NOMO-1 treated with dmso at 0.1 percent for 144 hours (cell line): ENCODE results near the gene EFNB3.

Experiments
- DNase-seq: peaks from one replicate; lab custom pipeline; 2025; ENCODE audit not compliant: unreplicated experiment; lab: John Stamatoyannopoulos, UW

The EFNB3 gene, protein sequence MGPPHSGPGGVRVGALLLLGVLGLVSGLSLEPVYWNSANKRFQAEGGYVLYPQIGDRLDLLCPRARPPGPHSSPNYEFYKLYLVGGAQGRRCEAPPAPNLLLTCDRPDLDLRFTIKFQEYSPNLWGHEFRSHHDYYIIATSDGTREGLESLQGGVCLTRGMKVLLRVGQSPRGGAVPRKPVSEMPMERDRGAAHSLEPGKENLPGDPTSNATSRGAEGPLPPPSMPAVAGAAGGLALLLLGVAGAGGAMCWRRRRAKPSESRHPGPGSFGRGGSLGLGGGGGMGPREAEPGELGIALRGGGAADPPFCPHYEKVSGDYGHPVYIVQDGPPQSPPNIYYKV

DNA sequence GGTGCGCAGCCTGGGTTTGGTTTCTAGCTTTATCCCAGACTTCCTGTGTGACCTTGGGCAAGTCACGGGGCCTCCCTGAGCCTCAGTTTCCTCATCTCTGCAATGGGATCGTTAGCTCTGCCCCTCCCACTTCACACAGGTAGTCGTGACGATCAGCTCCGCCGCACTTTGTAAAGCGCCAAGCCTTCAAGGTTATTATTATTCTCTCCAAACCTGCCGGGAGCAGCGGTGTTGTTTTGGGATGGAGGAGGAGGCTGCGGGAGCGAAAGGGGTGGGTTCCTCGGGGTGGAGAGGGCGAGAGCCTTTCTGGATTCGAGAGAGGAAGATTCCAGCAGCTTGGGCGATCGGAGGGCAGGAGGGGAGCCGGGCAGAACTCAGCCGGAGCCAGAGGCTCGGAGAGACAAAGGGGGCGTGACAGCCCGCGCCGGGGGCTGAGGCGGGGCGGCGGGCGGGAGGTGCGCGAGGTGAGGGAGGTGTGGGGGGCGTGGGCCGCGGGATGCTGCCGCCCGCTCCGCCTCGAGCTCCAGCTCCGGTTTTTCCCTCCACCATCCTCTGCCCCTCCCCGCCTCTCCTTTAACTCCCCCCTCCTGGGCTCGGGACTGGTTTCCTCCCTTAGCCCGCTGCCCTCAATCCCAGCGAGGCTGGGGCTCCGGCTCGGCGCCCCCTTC is at the start of gene EFNB3:
TSS of gene EFNB3 (plus strand) at position 602 of the 668 bp plus-strand sequence. CDS start 397 bp downstream, outside the sequence.
- DNase-seq: no peak

DNA sequence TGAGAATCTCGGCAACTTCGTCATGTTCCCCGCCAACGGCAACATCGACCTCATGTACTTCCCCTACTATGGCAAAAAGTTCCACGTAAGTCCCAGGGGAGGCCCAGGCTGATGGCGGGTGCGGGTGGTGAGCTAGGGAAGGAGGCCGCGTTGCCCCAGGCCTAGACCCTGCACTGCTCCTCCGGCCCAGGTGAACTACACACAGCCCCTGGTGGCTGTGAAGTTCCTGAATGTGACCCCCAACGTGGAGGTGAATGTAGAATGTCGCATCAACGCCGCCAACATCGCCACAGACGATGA is 49.5 kb upstream of the EFNB3 start:
- DNase-seq: no peak

DNA sequence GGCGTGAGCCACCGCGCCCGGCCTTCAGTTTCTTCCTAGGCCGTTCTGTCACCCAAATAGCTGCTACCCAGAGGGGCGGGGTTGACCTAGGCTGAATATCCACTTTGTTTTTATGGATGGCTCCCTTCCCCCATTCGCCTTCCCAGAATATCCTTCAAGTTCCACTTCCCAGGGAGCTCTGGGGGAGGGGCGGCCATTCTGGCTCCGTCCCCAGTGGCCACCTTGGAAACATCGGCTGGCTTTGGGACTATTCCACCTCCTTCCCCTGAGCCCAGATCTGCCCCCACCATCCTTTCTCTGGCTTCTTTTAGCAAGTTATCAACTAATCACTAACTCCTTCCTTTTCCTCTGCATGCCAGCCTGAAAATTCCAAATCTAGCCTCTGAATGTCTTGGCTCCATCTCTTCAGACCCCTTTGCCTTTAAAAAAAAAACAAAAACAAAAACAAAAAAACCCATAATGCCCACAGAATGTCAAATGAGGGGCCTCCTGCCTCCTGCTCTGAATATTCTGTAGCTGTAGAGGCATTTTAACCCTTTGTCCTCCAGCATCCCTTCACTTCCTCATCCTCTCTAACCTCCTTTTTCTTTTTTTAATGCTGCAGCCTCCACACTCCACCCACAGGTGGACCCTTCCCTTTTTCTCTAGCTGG is 47.9 kb upstream of the EFNB3 start:
- no peak for DNase-seq

DNA sequence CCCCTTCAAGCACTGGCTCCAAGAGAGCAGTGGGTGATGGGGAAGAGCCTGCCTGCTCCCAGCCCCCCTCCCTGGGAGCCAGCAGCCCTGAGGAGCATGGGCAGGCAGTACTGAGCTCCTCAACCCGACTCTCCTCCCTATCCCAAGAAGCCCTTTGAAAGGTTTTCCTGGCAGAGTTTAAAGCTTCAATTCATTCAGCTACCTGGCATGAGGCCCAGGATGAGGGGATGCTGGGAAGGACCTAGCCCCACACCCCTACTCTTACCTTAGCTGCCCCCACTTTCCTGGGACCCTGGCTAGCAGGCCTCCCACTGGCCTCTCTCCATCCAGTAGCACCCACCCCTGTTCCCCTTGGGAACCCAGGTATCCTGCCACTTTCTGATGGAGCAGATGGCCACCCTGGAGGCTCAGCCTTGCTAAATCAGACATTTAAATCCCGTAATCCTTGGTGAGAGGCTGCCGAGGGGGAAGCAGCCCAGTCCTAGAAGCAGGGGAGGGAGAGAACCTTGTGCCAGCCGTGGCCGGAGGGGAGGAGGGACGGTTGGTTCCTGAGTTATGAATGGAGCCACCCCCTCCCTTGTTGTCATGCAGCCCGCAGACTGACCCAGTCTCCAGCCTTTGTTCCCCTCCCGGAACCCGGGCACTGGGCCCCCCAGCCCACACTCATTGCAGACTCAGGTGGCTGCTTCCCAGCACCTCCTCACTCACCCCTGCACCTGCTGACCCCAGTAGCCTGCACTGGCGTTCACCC is 37.2 kb upstream of the EFNB3 start:
- DNase-seq: no peak

DNA sequence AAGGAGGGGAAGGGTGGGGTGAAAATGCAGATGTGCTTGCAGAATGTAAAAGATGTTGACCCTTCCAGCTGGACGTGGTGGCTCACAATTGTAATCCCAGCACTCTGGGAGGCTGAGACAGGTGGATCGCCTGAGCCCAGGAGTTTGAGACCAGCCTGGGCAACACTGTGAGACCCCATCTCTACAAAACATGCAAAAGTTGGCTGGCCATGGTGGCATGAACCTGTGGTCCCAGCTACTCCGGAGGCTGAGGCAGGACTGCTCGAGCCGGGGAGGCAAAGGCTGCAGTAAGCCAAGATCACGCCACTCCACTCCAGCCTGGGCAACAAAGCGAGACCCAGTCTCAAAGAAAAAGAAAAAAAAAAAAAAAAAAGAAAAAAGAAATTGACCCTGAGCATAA is 36.5 kb upstream of the EFNB3 start:
- DNase-seq: no peak

DNA sequence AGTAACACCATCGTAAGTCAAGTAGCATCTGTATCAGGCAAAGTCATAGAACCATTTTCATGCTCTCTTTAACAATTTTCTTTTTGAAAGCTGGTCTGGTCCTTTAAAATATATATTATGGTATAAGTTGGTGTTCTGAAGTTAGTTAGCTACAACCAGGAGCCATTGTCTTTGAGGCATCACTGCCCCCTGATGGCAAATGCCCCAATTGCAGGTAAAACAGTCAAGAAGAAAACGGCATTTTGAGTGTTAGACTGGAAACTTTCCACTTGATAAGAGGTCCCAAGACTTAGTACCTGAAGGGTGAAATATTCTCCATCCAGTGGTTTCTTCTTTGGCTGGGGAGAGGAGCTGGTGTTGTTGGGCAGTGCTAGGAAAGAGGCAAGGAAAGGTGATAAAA is 31.8 kb upstream of the EFNB3 start:
- DNase-seq: no peak

DNA sequence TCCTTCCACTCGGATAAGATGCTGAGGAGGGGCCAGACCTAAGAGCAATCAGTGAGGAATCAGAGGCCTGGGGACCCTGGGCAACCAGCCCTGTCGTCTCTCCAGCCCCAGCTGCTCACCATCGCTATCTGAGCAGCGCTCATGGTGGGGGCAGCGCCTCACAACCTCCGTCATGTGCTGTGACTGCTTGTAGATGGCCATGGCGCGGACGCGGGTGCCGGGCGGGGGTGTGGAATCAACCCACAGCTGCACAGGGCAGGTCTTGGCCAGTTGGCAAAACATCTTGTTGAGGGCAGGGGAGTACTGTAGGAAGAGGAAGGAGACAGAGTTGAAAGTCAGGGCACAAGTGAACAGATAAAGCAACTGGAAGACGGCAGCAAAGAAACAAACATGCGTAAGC is 30.1 kb upstream of the EFNB3 start:
- DNase-seq: no peak

DNA sequence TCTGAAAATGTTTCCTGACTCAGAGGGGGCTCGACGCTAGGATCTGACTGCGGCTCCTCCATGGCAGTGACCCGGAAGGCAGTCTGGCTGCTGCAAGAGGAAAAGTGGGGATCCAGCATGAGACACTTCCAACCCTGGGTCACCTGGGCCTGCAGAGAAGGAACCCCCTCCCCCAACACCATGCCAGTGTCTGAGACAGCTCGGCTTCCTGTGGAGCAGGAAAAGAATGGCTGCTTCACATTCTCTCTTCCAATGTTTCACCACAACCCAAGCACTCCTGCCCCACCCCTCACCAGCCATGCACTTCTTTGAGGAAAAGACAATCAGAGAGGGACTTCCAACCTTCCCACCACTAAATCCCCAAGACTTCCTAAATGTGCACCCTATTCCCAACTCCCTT is 28.5 kb upstream of the EFNB3 start:
- no peak for DNase-seq

DNA sequence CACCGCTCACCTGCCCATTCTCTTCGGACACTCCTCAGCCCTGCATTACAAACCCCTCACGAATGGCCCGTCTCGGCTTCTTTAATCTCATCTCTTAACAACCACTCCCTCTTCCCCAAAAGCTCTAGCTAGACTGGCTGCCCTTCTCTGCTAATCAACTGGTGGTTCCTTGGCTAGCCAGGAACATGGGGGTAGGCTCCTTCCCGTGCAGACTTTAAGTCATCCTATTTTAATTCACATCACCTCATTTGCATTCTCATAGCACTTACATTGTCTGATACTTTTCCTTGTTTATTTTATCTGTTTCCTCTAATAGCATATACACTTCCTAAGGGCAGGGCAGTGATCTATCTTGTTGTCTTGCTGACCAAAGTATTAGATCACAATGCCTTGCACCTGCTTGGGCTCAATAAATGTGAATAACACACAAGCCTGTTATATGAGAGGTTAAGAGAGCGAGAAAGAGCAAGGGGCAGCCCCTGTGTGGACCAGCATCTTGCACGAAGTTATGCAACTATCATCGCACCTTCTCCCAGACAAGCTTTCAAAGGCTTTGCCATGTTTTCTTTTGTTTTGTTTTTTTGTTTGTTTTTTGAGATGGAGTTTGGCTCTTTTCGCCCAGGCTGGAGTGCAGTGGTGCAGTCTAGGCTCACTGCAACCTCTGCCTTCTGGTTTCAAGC is 27.5 kb upstream of the EFNB3 start:
- no peak for DNase-seq

DNA sequence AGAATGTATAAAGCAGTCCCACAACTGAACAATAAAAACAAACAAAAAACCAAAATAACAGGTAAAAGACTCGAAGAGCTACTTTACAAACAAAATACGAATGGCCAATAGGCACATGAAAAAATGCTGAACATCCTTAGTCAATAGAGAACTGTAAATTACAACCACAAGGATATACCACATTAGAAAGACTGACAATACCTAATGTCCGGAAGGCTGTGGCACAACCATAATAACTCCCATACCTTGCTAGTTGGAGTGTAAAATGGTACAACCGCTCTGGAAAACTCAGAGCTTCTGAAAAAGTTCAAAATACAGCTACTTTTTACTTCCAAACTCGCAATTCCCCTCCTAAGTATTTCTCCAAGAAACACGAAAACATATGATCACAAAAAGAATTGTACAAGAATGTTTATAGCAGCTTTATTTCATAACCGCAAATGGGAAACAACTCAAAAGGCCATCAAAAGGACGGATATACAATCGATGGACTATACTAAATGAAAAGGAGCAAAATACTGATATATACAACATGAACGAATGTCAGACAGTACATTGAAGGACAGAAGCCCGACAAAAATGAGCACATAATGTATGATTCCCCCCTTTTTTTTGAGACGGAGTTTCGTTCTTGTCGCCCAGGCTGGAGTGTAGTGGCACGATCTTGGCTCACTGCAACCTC is 20.0 kb upstream of the EFNB3 start:
- no peak for DNase-seq

DNA sequence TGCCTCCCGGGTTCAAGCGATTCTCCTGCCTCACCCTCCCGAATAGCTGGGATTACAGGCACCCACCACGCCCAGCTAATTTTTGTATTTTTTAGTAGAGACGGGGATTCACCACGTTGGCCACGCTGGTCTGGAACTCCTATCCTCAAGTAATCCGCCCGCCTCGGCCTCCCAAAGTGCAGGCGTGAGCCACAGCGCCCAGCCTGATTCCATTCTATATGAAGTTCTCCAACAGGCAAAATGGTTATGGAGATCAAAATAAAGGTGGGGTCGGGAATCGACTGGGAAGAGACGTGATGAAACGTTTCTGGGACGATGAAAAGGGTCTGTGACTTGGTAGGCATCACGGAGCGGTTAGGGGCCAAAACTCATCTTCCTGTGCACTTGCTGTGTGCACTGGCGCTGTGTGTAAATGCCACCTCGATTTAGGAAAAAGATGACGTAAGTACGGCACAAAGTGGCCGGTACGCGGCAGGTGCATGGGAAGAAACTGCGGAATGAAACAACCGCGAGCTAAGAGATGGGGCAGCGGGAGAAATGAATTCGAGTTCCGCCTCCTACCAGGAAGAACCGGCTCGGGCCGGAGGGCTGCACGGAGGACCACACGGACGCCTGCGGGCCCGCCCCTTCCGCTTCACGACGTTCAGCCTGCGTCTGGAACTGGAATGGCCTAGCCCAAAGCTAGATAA is 19.3 kb upstream of the EFNB3 start:
- DNase-seq: peak; percentile 91

DNA sequence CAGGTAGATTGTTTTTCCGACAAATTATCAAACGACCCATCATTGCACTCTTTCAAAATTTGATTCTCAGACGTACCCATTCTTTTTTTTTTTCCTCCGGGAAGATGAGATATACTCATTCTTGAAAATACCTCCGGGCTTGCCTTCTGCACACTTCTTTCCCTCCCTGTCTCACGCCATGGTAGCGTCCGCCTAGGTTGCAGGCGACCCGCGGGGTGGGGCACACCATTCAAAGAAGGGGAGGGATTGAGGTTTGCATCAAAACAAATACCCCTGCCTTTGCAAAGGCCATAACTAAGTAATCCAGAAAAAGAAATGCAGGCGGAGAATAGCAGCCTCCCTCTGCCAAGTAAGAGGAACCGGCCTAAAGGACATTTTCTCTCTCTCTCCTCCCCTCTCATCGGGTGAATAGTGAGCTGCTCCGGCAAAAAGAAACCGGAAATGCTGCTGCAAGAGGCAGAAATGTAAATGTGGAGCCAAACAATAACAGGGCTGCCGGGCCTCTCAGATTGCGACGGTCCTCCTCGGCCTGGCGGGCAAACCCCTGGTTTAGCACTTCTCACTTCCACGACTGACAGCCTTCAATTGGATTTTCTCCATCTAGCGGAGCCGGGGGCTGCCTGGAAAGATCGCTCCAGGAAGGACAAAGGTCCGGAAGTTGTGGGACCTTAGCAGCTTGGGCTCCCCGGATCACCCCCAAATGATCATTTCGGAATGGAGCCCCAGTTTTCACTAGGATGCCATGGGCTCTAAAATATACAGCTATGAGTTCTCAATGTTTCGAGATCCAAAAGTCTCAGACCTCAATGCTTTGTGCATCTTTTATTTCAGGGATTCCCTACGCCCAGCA is 18.6 kb upstream of the EFNB3 start:
- peak; percentile 80 for DNase-seq

DNA sequence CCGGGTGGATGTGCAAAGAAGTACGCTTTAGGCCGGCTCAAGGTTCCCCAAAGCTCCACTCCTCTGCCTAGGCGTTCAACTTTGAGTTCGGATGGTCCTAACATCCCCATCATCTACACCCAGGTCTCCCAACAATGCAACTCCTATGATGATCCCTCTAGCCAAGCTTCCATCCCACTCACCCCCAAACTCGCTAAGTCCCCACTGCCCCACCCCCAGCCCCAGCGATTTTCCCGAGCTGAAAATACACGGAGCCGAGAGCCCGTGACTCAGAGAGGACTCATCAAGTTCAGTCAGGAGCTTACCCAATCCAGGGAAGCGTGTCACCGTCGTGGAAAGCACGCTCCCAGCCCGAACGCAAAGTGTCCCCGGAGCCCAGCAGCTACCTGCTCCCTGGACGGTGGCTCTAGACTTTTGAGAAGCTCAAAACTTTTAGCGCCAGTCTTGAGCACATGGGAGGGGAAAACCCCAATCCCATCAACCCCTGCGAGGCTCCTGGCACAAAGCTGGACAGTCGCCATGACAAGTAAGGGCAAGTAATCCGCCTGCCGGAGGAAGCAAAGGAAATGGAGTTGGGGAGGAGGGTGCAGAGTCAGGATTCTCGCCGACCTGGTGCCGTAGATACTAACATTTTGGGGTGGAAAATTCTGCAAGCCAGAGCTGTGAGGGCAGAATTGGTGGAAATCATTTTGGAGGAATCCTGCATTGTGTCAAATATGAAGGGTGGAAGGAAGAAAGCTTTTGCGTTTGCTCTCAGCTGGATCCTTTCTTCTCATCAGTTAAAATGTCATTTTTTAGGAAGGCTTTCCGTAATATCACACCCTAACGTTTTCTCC is 17.7 kb upstream of the EFNB3 start, which contains the start of gene TP53:
TSS of gene TP53 (minus strand) at position 419 of the 836 bp plus-strand sequence. CDS start 10,896 bp downstream, outside the sequence.
- peak; percentile 95 for DNase-seq

DNA sequence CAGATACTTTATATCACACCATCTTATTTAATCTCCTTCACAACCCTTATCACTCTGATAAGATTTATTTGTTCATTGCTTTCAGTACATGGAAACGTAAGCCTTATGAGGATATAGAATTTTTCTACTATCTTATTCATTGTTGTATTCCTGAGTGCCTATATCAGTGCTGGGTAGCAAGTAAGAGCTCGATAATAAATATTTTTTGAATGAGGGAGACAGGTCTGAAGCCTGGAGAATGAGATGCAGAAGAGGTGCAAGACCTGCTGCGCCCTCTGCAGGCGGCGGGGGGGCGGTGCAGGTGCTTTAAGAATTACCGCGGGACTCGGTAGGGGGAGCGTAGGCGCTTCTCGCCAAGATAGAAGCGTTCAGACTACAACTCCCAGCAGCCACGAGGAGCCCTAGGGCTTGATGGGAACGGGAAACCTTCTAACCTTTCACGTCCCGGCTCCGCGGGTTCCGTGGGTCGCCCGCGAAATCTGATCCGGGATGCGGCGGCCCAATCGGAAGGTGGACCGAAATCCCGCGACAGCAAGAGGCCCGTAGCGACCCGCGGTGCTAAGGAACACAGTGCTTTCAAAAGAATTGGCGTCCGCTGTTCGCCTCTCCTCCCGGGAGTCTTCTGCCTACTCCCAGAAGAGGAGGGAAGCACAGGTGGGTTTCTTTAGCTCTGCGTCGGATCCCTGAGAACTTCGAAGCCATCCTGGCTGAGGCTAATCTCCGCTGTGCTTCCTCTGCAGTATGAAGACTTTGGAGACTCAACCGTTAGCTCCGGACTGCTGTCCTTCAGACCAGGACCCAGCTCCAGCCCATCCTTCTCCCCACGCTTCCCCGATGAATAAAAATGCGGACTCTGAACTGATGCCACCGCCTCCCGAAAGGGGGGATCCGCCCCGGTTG is 16.8 kb upstream of the EFNB3 start, which contains the start of gene WRAP53:
TSS of gene WRAP53 (plus strand) at position 570 of the 900 bp plus-strand sequence. CDS start at position 742, 172 bp downstream.
- DNase-seq: peak; percentile 98

DNA sequence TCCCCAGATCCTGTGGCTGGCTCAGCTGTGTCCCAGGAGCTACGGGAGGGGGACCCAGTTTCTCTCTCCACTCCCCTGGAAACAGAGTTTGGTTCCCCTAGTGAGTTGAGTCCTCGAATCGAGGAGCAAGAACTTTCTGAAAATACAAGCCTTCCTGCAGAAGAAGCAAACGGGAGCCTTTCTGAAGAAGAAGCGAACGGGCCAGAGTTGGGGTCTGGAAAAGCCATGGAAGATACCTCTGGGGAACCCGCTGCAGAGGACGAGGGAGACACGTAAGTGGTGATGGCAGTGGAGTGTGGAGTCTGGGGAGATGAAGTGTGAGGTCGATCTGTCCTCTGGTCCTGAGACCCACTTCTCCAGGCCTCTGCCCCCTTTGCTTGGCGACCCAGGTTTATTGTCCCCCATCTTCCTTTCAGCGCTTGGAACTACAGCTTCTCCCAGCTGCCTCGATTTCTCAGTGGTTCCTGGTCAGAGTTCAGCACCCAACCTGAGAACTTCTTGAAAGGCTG is 16.1 kb upstream of the EFNB3 start:
- no peak for DNase-seq

DNA sequence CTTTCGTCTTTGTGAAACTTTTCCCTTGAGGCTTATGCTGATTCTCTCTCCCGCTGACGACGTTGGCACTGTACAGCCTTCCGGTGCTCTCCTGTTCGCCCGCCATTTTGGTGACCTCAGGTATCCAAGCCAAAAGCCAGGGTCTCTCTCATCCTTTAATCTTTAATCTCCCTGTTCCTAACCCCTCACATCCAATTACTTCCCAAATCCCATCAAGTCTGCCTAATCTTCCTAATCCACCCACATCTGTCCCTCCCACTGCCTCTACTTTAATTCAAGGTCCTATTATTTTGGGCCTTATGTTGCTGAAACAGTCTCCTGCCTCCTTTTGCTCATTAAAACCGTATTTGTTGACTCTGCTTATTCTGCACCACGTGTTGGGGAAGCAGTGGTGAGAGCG is 9.4 kb upstream of the EFNB3 start:
- DNase-seq: no peak
